ENCODE data around the gene ANKRD45.

Gene ANKRD45

DNA sequence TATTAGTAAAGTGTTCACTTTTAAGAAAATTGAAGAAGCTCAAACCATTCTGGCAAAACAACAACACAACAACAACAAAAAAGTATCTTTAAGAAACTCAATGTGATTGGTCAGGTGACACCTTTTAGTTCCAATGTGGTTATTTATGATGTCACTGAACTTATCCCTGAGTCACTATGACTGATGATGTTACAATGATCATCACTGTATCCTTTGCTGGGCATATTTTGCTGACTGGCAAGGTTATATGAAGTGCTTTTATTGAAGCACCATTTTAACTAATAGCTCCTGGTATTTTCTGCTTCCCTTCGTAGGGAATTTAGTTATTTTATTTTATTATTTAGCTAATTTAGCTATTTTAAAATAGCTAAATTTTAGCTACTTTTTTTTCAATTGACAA is 34.5 kb downstream of the ANKRD45 start, which contains the start of gene TEX50:
Gene TEX50, plus strand, starts transcription at position 223 of the 400 bp plus-strand sequence. CDS start 184 bp downstream, outside the sequence.
- Histone ChIP-seq H3K9me3 (ENCODE audit: control insufficient read depth, insufficient read depth, low read length) (no peaks in the 10 kb centered on the region), H3K27ac (ENCODE audit: low read depth, low read length) (no peak within 1 kb of the TSS), H4K20me1 (ENCODE audit: control insufficient read depth, insufficient read depth, low read depth, low read length) (no peaks in the 10 kb centered on the region), H3K4me1 (ENCODE audit: control insufficient read depth, low read length) (no peaks in the 10 kb centered on the region), H3K9me2 (replicated peaks; ENCODE audit: control insufficient read depth, low read length) (no peaks in the 10 kb centered on the region), H3F3A (ENCODE audit: control insufficient read depth, insufficient read depth) (no peaks in the 10 kb centered on the region), H3K79me2 (ENCODE audit: control insufficient read depth, low read length) (no peaks in the 10 kb centered on the region), H3K4me2 (ENCODE audit: low read length) (no peak within 1 kb of the TSS), H3K27me3 (ENCODE audit: control insufficient read depth, low read length) (no peaks in the 10 kb centered on the region), H3K36me3 (ENCODE audit: control insufficient read depth, low read length) (no peaks in the 10 kb centered on the region), H3K4me3 (ENCODE audit: low read length) (no peak within 1 kb of the TSS)
- no peak for TF ChIP-seq EZH2phosphoT487 (IDR thresholded peaks at IDR 0.05; ENCODE audit: borderline replicate concordance, low read length)
- TF ChIP-seq, protein P1, sequence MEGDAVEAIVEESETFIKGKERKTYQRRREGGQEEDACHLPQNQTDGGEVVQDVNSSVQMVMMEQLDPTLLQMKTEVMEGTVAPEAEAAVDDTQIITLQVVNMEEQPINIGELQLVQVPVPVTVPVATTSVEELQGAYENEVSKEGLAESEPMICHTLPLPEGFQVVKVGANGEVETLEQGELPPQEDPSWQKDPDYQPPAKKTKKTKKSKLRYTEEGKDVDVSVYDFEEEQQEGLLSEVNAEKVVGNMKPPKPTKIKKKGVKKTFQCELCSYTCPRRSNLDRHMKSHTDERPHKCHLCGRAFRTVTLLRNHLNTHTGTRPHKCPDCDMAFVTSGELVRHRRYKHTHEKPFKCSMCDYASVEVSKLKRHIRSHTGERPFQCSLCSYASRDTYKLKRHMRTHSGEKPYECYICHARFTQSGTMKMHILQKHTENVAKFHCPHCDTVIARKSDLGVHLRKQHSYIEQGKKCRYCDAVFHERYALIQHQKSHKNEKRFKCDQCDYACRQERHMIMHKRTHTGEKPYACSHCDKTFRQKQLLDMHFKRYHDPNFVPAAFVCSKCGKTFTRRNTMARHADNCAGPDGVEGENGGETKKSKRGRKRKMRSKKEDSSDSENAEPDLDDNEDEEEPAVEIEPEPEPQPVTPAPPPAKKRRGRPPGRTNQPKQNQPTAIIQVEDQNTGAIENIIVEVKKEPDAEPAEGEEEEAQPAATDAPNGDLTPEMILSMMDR (IDR thresholded peaks at IDR 0.05; ENCODE audit: low read depth, low read length, poor library complexity, severe bottlenecking): no peak

GRCh38 chr1:173628888-173629287 is 40.8 kb downstream of the ANKRD45 start:
- no peaks in the 10 kb centered on the region for H3K27me3 ChIP-seq (ENCODE audit: control insufficient read depth, low read length)
- H3K27ac ChIP-seq (ENCODE audit: low read depth, low read length): no peak overlapping the region
- H3K79me2 ChIP-seq (ENCODE audit: control insufficient read depth, low read length): no peaks in the 10 kb centered on the region
- no peak overlapping the region for H3K4me3 ChIP-seq (ENCODE audit: low read length)
- H3K36me3 ChIP-seq (ENCODE audit: control insufficient read depth, low read length): no peaks in the 10 kb centered on the region
- H4K20me1 ChIP-seq (ENCODE audit: control insufficient read depth, insufficient read depth, low read depth, low read length): no peaks in the 10 kb centered on the region
- no peaks in the 10 kb centered on the region for H3K4me1 ChIP-seq (ENCODE audit: control insufficient read depth, low read length)
- H3F3A ChIP-seq (ENCODE audit: control insufficient read depth, insufficient read depth): no peaks in the 10 kb centered on the region
- H3K9me3 ChIP-seq (ENCODE audit: control insufficient read depth, insufficient read depth, low read length): no peaks in the 10 kb centered on the region
- H3K4me2 ChIP-seq (ENCODE audit: low read length): no peak overlapping the region
- TF ChIP-seq EZH2phosphoT487 (IDR thresholded peaks at IDR 0.05; ENCODE audit: borderline replicate concordance, low read length): no peak
- TF ChIP-seq, protein P1 (IDR thresholded peaks at IDR 0.05; ENCODE audit: low read depth, low read length, poor library complexity, severe bottlenecking): no peak
- no peaks in the 10 kb centered on the region for H3K9me2 ChIP-seq (replicated peaks; ENCODE audit: control insufficient read depth, low read length)

GRCh38 chr1:173627269-173627668 is 42.4 kb downstream of the ANKRD45 start:
- TF ChIP-seq EZH2phosphoT487 (IDR thresholded peaks at IDR 0.05; ENCODE audit: borderline replicate concordance, low read length): no peak
- TF ChIP-seq, protein P1 (IDR thresholded peaks at IDR 0.05; ENCODE audit: low read depth, low read length, poor library complexity, severe bottlenecking): no peak
- Histone ChIP-seq H4K20me1 (ENCODE audit: control insufficient read depth, insufficient read depth, low read depth, low read length) (no peaks in the 10 kb centered on the region), H3F3A (ENCODE audit: control insufficient read depth, insufficient read depth) (no peaks in the 10 kb centered on the region), H3K4me1 (ENCODE audit: control insufficient read depth, low read length) (no peaks in the 10 kb centered on the region), H3K9me2 (replicated peaks; ENCODE audit: control insufficient read depth, low read length) (no peaks in the 10 kb centered on the region), H3K79me2 (ENCODE audit: control insufficient read depth, low read length) (no peaks in the 10 kb centered on the region), H3K9me3 (ENCODE audit: control insufficient read depth, insufficient read depth, low read length) (no peaks in the 10 kb centered on the region), H3K27ac (ENCODE audit: low read depth, low read length) (no peak overlapping the region), H3K4me2 (ENCODE audit: low read length) (no peak overlapping the region), H3K4me3 (ENCODE audit: low read length) (no peak overlapping the region), H3K27me3 (ENCODE audit: control insufficient read depth, low read length) (no peaks in the 10 kb centered on the region), H3K36me3 (ENCODE audit: control insufficient read depth, low read length) (no peaks in the 10 kb centered on the region)
